ENCODE results near the gene VEGFC.

DNA sequence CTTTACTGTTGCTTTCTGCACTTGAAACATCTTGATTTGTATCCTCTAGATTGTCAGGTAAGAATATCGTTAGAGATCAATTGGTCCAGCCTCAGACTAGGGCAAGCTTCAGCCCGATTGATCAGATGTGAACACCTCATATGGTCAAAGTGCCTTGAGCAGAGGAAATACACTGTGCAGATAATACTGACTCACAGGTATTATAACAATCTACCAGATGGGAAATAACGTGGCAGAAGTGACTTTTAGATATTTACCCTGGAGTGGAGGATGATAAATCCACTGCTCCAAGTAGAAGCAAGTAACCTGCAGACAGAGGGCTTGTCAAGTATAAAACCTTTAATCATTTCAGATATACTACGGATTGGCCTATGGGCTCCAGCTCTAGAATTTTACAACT is 17.9 kb downstream of the VEGFC start:
- no peak for TF ChIP-seq POLR2A (IDR thresholded peaks at IDR 0.05)
- TF ChIP-seq, protein P1, sequence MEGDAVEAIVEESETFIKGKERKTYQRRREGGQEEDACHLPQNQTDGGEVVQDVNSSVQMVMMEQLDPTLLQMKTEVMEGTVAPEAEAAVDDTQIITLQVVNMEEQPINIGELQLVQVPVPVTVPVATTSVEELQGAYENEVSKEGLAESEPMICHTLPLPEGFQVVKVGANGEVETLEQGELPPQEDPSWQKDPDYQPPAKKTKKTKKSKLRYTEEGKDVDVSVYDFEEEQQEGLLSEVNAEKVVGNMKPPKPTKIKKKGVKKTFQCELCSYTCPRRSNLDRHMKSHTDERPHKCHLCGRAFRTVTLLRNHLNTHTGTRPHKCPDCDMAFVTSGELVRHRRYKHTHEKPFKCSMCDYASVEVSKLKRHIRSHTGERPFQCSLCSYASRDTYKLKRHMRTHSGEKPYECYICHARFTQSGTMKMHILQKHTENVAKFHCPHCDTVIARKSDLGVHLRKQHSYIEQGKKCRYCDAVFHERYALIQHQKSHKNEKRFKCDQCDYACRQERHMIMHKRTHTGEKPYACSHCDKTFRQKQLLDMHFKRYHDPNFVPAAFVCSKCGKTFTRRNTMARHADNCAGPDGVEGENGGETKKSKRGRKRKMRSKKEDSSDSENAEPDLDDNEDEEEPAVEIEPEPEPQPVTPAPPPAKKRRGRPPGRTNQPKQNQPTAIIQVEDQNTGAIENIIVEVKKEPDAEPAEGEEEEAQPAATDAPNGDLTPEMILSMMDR (IDR thresholded peaks at IDR 0.05): no peak
